Endothelial cell of umbilical vein (primary cell): ENCODE results near the gene AGRN. TPM values are rescaled to one million over a fixed set of nuclear protein-coding genes. Genes with fewer than 3 reads are reported as not detected.

Experiments
- BruUV-seq: library from RNA; stranded (reverse); fragments of 400-500 nt; replicated peaks from 2 replicates; lab custom pipeline; 2021; lab: Mats Ljungman, UMichigan
- CTCF ChIA-PET: fragments of 300-600, 350-600 bp; sonication (Branson Sonifier 250); formaldehyde crosslinking; loops from one replicate; lab custom pipeline; 2021; ENCODE audit warnings: antibody characterized with exemption, inconsistent platforms; lab: Charles Lee
- POLR2A ChIA-PET: fragments of 300-600, 350-600 bp; sonication (Branson Sonifier 250); formaldehyde crosslinking; loops from one replicate; lab custom pipeline; 2021; ENCODE audit warnings: antibody characterized with exemption, inconsistent platforms; lab: Charles Lee
- DNase-seq: peaks from one replicate; pipeline ENCODE4 v3.0.0-alpha.2; 2011; ENCODE audit warnings: low read depth, low spot score
- FAIRE-seq: peaks from 2 replicates; lab custom pipeline; 2011; peaks lifted over from hg19 to GRCh38; lab: Jason Lieb, UNC
- H2AFZ ChIP-seq: 2 replicates; pipeline ENCODE4 v1.6.0; 2012; ENCODE audit warnings: low read depth, low read length, control low read depth, inconsistent platforms
- H3K27ac ChIP-seq: 2 replicates; pipeline ENCODE4 v1.5.1; 2011; ENCODE audit warnings: low read depth, mild to moderate bottlenecking, control low read depth, low read length, moderate library complexity; ENCODE audit not compliant: insufficient read depth
- H3K27me3 ChIP-seq, 2 experiments: 2 replicates each; pipeline versions ENCODE4 v1.6.0 to v1.6.1; 2011; ENCODE audit warnings: low read length in 2 of 2, mixed read lengths in 1 of 2; ENCODE audit not compliant: control insufficient read depth in 2 of 2, insufficient read depth in 2 of 2
- H3K36me3 ChIP-seq, 2 experiments: 2 replicates in 1 of 2; 3 replicates in 1 of 2; pipeline ENCODE4 v1.5.1; 2011; ENCODE audit warnings: low read length in 2 of 2, mild to moderate bottlenecking in 1 of 2, moderate library complexity in 1 of 2; ENCODE audit not compliant: control insufficient read depth in 2 of 2, insufficient read depth in 2 of 2; ENCODE audit errors: extremely low read depth in 1 of 2
- H3K4me1 ChIP-seq: 3 replicates; pipeline ENCODE4 v1.5.1; 2011; ENCODE audit warnings: mild to moderate bottlenecking, low read length; ENCODE audit not compliant: control insufficient read depth, insufficient read depth; ENCODE audit errors: extremely low read depth
- H3K4me2 ChIP-seq: 2 replicates; pipeline ENCODE4 v1.6.1; 2011; ENCODE audit warnings: low read length, control low read depth, mixed read lengths; ENCODE audit not compliant: insufficient read depth
- H3K4me3 ChIP-seq, 3 experiments: fragments of 200-600 bp in 1 of 3; sonication (generic), shearing (Covaris generic) in 1 of 3; replicated peaks in 1 of 3; 2 replicates each; pipeline ENCODE4 v1.5.1; 2011 to 2016; ENCODE audit warnings: control low read depth in 3 of 3, low read length in 3 of 3, mild to moderate bottlenecking in 2 of 3, inconsistent platforms in 1 of 3, low read depth in 1 of 3, moderate library complexity in 1 of 3; ENCODE audit not compliant: insufficient read depth in 1 of 3
- H3K79me2 ChIP-seq: 2 replicates; pipeline ENCODE4 v1.6.0; 2012; ENCODE audit warnings: low read length, inconsistent platforms; ENCODE audit not compliant: control insufficient read depth, insufficient read depth
- H3K9ac ChIP-seq: replicated peaks from 2 replicates; pipeline ENCODE3; 2011; ENCODE audit warnings: low read length, control low read depth; ENCODE audit not compliant: insufficient read depth; ENCODE audit errors: extremely low read depth
- H3K9me1 ChIP-seq: replicated peaks from 3 replicates; pipeline ENCODE4 v1.6.0; 2011; ENCODE audit warnings: mild to moderate bottlenecking, low read length; ENCODE audit not compliant: control insufficient read depth, insufficient read depth; ENCODE audit errors: extremely low read depth
- H3K9me3 ChIP-seq: replicated peaks from 2 replicates; pipeline ENCODE4 v1.5.1; 2012; ENCODE audit warnings: low read length, inconsistent platforms; ENCODE audit not compliant: control insufficient read depth, insufficient read depth
- H4K20me1 ChIP-seq: replicated peaks from 2 replicates; pipeline ENCODE3; 2011; ENCODE audit warnings: mild to moderate bottlenecking, low read length; ENCODE audit not compliant: control insufficient read depth, insufficient read depth; ENCODE audit errors: extremely low read depth
- EZH2 ChIP-seq: IDR thresholded peaks from 2 replicates; pipeline ENCODE4 v1.6.1; 2012; ENCODE audit warnings: borderline replicate concordance, low read depth, mild to moderate bottlenecking, moderate library complexity, low read length, inconsistent platforms; ENCODE audit not compliant: severe bottlenecking
- FOS ChIP-seq: IDR thresholded peaks from 2 replicates; pipeline ENCODE4 v1.6.1; 2011; ENCODE audit warnings: mild to moderate bottlenecking, low read length, moderate library complexity, borderline replicate concordance; ENCODE audit not compliant: insufficient read depth
- GATA2 ChIP-seq: IDR thresholded peaks from 2 replicates; pipeline ENCODE4 v1.7.0; 2011; ENCODE audit warnings: low read depth, mild to moderate bottlenecking, moderate library complexity, mixed read lengths, low read length; ENCODE audit not compliant: insufficient read length, insufficient read depth
- JUN ChIP-seq: IDR thresholded peaks from 2 replicates; pipeline ENCODE4 v1.6.1; 2011; ENCODE audit warnings: borderline replicate concordance, low read depth; ENCODE audit not compliant: insufficient read length, insufficient read depth
- MAX ChIP-seq: IDR thresholded peaks from 2 replicates; pipeline ENCODE4 v1.6.1; 2011; ENCODE audit not compliant: insufficient read depth, insufficient read length
- MYC ChIP-seq: IDR thresholded peaks from one replicate; pipeline ENCODE4 v1.6.1; 2011; ENCODE audit warnings: mild to moderate bottlenecking, low read depth, low read length
- POLR2A ChIP-seq: IDR thresholded peaks from 2 replicates; pipeline ENCODE4 v1.6.1; 2012; ENCODE audit warnings: low read depth, mild to moderate bottlenecking, control low read depth, low read length
- POLR2AphosphoS5 ChIP-seq: IDR thresholded peaks from 2 replicates; pipeline ENCODE4 v1.6.1; 2012; ENCODE audit warnings: low read depth, mild to moderate bottlenecking, control low read depth, low read length, moderate library complexity; ENCODE audit not compliant: insufficient read depth
- dilution Hi-C: fragments of 300-500 bp; cut with MboI; formaldehyde crosslinking; loops from one replicate; pipeline ENCODE4 v1.15.0; 2019; ENCODE audit warnings: low sequenced_read_pairs; ENCODE audit not compliant: extremely low pct_ligation_motif_present
- intact Hi-C: fragments of 100-400 bp; cut with micrococcal nuclease; formaldehyde crosslinking; loops from one replicate; pipeline ENCODE4 v1.10.0; 2022
- polyA plus RNA-seq, 4 experiments: library from polyadenylated mRNA; depleted of rRNA in 3 of 4; stranded (reverse) in 3 of 4; unstranded in 1 of 4; fragments of >200 nt; gene quantifications; 2 replicates each; pipeline versions ENCODE4 v1.2.1 to v1.2.3, GENCODE V29; 2011 to 2012; ENCODE audit warnings: missing spikeins in 1 of 4
- total RNA-seq: library from RNA; stranded (reverse); gene quantifications from 2 replicates; pipeline ENCODE4 v1.2.3, GENCODE V29; 2021
- TF ChIP-seq, protein P1 (sequence below), 2 donors: IDR thresholded peaks; 1 replicate in 1 of 2; 2 replicates in 1 of 2; pipeline ENCODE4 v1.5.1; 2011; ENCODE audit warnings: low read length in 2 of 2, mild to moderate bottlenecking in 2 of 2, moderate library complexity in 2 of 2, control low read depth in 1 of 2, inconsistent platforms in 1 of 2, low read depth in 1 of 2; ENCODE audit not compliant: insufficient read depth in 1 of 2; ENCODE audit errors: extremely low read depth in 1 of 2

The AGRN gene
- total and polyA plus RNA-seq, 2 donors (not counting 3 experiments of a cell fraction or from before 2014, with no cell fraction given), result 66.6 to 67.8 TPM

GRCh38 chr1:980602-981395 is 39.1 kb upstream of the AGRN start:
- Histone ChIP-seq H2AFZ (no peak overlapping the region), H3K4me2 (no peak overlapping the region), H3K27me3 (peaks cover 0 to 2% of the 10 kb centered on the region in 2 experiments), H3K4me3 (no peak overlapping the region), H4K20me1 (no peaks in the 10 kb centered on the region), H3K27ac (no peak overlapping the region), H3K4me1 (no peaks in the 10 kb centered on the region), H3K36me3 (no peaks in the 10 kb centered on the region), H3K9me3 (no peaks in the 10 kb centered on the region), H3K9me1 (no peaks in the 10 kb centered on the region), H3K79me2 (no peaks in the 10 kb centered on the region), H3K9ac (no peak overlapping the region)
- TF ChIP-seq JUN (no peak), POLR2A (no peak), MAX (no peak), EZH2 (no peak), FOS (no peak), MYC (no peak), POLR2AphosphoS5 (no peak), GATA2 (no peak)
- TF ChIP-seq, protein P1, sequence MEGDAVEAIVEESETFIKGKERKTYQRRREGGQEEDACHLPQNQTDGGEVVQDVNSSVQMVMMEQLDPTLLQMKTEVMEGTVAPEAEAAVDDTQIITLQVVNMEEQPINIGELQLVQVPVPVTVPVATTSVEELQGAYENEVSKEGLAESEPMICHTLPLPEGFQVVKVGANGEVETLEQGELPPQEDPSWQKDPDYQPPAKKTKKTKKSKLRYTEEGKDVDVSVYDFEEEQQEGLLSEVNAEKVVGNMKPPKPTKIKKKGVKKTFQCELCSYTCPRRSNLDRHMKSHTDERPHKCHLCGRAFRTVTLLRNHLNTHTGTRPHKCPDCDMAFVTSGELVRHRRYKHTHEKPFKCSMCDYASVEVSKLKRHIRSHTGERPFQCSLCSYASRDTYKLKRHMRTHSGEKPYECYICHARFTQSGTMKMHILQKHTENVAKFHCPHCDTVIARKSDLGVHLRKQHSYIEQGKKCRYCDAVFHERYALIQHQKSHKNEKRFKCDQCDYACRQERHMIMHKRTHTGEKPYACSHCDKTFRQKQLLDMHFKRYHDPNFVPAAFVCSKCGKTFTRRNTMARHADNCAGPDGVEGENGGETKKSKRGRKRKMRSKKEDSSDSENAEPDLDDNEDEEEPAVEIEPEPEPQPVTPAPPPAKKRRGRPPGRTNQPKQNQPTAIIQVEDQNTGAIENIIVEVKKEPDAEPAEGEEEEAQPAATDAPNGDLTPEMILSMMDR (IDR thresholded peaks at IDR 0.05; ENCODE audit: extremely low read depth in 1 of 2, insufficient read depth in 1 of 2, low read depth in 1 of 2, low read length in 2 of 2), result no peak
- intact Hi-C loops, result no loop called here
- CTCF ChIA-PET, result interaction anchor here (1.0 to 5.1 kb wide), 5 partner anchors 14 to 310 kb away, joined by 3 to 77 read pairs (median 4); no protein-coding TSS in a partner anchor
- dilution Hi-C loops, result no loop called here
- DNase-seq (no peak), FAIRE-seq (no peak)
- POLR2A ChIA-PET, result no interaction called here
- no TSS peak for BruUV-seq
